Stimulated activated CD4-positive, alpha-beta T cell treated with anti-CD3 and anti-CD28 coated beads, Interleukin-12 subunit alpha, Interleukin-12 subunit beta, amount 100 ng/mL, for 24 hours (primary cell): ENCODE data around the gene OR2M3.
"Not testable (repeated sequence)": the region's sequence is repeated elsewhere in the genome, so short reads cannot be mapped to it uniquely, and the experiment has no call there.

Experiments
- DNase-seq, 2 experiments: peaks; one replicate each; pipeline ENCODE4 v3.0.0-alpha.2; 2020; ENCODE audit warnings: low read depth in 2 of 2

OR2M3 gene, protein sequence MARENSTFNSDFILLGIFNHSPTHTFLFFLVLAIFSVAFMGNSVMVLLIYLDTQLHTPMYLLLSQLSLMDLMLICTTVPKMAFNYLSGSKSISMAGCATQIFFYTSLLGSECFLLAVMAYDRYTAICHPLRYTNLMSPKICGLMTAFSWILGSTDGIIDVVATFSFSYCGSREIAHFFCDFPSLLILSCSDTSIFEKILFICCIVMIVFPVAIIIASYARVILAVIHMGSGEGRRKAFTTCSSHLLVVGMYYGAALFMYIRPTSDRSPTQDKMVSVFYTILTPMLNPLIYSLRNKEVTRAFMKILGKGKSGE

GRCh38 chr1:248196965-248197364 lies at the start of gene OR2M3:
TSS of gene OR2M3 (plus strand) at chr1:248197265. CDS start at chr1:248203068, 5,803 bp downstream.
- DNase-seq, result no peak

DNA sequence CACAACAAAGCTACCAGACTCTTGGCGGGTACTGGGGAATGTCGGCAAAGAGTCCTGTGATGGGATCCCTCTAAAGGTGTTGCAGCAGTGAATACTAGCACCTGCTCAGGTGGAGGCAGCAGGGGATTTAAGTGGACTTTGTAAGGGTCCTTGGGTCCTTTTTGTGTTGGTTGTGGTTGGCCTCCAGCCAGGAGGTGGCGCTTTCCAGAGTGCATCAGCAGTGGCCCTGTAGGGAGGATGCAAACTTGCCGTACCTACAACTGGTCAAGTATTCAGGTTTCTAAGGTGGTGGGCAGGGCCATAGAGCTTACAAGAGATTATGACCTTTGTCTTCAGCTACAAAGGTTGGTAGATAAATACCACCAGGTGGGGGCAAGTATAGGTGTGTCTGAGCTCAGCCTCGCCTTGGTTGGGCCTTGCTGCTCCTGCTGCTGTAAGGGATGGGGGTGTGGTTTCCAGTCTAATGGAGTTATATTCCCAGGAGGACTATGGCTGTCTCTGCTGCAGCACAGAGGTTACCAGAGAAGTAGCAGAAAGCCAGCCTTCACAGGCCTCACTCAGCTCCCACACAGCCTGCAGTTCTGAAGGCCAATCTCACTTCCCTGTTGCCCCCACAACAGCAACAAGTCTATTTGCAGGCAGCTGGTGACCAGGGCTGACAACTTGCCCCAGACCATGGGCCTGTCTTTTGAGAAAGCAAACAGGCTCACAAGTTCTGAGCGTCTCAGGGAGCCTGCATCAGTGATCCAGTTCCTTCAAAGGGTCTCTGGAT lies 44.8 kb upstream of the OR2M3 start:
- DNase-seq, result no peak

GRCh38 chr1:248155927-248156326 lies 41.1 kb upstream of the OR2M3 start:
- DNase-seq, result no peak

- DNase-seq, result no peak
These were observed 38.3 kb upstream of the OR2M3 start for GRCh38 chr1:248158758-248159157.

- no peak for DNase-seq
These were observed 33.0 kb upstream of the OR2M3 start for GRCh38 chr1:248164031-248164430.

GRCh38 chr1:248165186-248165585 lies 31.9 kb upstream of the OR2M3 start:
- no peak for DNase-seq

GRCh38 chr1:248174521-248174920 lies 22.5 kb upstream of the OR2M3 start, which contains the start of gene OR2M2:
TSS of gene OR2M2 (plus strand) at chr1:248174821. CDS start at chr1:248179986, 5,165 bp downstream.
- DNase-seq, result no peak

- DNase-seq, result no peak
These were observed 13.1 kb upstream of the OR2M3 start for GRCh38 chr1:248183996-248184395.

DNA sequence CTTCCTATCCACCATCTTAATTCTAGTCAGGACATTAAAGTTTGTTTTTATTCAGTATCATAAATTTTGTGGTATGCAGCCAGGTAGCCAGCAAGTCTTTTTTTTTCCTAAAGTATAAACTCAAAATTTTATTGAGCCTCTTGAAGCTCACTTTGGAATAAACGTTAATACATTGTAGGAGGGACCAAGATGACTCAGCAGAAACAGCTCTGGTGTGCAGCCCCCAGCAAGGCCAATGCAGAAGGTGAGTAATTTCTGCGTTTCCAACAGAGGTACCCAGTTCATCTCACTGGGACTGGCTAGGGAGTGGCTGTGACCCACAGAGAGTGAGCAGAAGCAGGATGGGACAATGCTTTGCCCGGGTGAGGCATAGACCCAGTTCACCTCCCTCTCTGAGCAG lies 9.7 kb upstream of the OR2M3 start:
- no peak for DNase-seq

GRCh38 chr1:248189026-248189425 lies 8.0 kb upstream of the OR2M3 start:
- DNase-seq, result no peak

DNA sequence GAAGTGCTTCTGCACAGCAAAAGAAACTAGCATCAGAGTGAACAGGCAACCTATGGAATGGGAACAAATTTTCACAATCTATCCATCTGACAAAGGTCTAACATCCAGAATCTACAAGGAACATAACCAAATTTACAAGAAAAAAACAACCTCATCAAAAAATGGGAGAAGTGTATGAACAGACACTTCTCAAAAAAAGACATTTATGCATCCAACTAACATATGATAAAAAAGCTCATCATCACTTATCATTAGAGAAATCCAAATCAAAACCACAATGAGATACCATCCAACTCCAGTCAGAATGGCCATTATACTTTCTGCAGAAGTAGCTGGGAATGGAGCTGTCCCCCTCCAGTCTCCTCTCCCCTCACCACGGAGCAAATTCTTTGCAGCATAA lies 2.9 kb upstream of the OR2M3 start:
- DNase-seq, result no peak

- no peak for DNase-seq
These were observed 18.8 kb downstream of the OR2M3 start for GRCh38 chr1:248215880-248216279.

DNA sequence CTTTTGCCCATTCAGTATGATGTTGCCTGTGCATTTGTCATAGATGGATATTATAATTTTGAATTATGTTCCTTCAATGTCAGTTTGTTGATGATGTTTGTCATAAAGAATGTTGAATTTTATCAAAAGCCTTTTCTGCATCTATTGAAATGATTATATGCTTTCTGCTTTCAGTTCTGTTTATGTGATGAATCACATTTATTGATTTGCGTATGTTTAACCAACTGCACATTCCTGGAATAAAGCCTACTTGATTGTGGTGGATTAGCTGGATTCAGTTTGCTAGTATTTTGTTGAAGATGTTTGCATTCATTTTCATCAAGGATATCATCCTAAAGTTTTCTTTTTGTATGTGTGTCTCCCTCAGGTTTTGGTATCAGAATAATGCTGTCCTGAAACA lies 28.5 kb downstream of the OR2M3 start:
- DNase-seq, result no peak

DNA sequence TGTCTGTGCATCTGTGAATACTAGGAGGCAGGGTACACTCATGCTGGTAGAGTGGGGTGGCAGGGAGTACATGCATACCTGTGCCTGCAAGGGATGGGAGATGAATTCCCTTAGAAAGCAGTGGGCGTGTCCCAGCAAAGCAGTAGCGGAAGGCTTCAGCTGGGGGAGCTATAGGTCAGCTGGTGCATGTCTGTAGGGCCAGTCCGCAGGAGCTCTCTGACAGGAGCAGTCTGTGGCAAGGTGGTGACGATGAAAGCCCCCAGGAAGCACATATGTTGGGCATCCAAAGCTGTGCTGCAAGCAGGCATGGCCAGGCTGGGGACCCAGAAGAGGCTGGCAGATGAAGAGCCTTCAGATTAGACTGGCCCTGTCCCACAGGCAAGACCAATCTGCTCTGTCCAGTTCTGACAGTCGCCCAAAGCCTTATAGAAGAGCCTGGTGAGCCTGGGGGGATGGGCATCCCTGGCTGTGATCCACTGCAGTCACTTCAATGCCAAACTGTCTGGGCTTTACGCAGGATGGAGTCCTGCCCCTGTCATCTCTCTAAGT lies 32.4 kb downstream of the OR2M3 start:
- no peak for DNase-seq

GRCh38 chr1:248231117-248231516 lies 34.1 kb downstream of the OR2M3 start, which contains the start of gene OR2M4:
TSS of gene OR2M4 (plus strand) at chr1:248231417. CDS start at chr1:248238929, 7,512 bp downstream.
- DNase-seq, result no peak

GRCh38 chr1:248239478-248239877 lies 42.4 kb downstream of the OR2M3 start:
- no peak for DNase-seq

DNA sequence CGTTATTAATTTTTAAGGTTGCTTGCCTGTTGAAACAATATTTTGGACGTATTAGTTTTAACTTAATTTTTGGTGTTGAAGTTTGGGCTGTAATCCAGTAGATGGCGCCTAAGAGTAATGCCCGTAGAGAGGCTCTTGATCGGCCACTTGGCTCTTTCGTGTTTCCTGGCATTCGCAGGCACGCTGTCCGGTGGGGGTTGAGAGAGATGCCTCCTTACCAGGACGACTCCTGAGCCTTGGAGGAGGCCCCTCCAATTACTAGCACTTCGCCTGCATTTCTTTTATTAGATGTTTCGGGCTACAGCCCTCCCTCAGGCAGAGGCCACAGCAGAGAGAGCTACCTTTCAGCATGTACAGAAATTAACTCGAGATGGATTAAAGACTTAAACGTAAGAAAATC lies 46.1 kb downstream of the OR2M3 start:
- peak in 1 of 2 experiments; percentile 6 for DNase-seq

DNA sequence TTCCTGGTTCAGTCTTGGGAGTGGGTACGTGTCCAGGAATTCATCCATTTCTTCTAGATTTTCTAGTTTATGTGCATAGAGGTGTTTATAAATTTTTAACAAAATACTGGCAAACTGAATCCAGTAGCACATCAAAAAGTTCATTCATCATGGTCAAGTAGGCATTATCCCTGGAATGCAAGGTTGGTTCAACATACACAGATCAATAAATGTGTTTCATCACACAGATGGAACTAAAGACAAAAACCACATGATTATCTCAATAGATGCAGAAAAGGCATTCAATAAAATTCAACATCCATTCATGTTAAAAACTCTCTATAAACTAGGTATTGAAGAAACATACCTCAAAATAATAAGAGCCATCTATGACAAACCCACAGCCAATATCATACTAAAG lies 62.2 kb downstream of the OR2M3 start:
- DNase-seq, result not testable (repeated sequence)
